HG03565 (cell line): ENCODE results near the gene RINL.
"Not testable (repeated sequence)": the region's sequence is repeated elsewhere in the genome, so short reads cannot be mapped to it uniquely, and the experiment has no call there.

ENCODE experiments used
- ATAC-seq: cut with Tn5 transposase; IDR thresholded peaks from one replicate; pipeline ENCODE4 v1.9.1; 2021; ENCODE audit warnings: mild to moderate bottlenecking, moderate library complexity; ENCODE audit not compliant: unreplicated experiment

The RINL gene

DNA sequence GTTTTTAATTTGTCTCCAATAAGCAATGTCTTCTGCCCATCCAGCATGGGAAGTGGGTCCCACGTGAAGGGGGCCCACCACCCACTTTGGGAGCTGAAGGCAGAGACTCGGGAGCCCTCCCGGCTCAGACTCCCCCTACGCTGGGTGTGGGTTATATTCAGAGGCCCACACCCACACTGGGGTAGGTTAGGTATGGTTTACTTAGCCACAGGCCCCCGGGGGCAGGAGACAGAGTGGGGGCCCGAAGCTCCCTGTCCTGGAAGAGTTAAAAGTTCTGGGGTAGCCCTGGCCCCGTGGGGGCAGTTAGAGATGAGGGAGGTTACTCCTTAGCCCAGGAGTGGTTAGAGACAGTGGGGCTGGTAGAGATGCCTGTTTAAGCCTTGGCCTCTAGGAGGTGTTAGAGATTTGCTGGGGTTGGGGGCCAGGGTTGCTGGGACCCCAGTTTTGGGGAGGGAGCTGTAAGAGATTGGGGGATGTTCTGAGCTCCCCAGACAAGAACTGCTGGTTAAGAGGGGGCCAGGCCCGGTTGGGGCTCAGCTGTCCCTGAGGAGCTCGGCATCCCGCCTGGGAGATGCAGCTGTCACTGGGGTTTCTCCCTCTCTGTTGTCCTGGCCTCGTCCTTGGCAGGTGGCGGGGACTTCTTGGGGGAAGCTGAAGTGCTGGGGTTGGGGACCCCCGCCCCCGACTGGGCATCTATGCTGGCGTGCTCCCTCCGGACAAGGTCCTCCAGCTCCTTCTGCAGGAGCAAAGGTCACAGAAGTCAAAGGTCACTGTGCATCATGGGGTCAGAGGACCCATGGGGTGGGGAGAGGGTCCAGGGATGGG is 712 bp upstream of the RINL start:
- ATAC-seq, result no peak

DNA sequence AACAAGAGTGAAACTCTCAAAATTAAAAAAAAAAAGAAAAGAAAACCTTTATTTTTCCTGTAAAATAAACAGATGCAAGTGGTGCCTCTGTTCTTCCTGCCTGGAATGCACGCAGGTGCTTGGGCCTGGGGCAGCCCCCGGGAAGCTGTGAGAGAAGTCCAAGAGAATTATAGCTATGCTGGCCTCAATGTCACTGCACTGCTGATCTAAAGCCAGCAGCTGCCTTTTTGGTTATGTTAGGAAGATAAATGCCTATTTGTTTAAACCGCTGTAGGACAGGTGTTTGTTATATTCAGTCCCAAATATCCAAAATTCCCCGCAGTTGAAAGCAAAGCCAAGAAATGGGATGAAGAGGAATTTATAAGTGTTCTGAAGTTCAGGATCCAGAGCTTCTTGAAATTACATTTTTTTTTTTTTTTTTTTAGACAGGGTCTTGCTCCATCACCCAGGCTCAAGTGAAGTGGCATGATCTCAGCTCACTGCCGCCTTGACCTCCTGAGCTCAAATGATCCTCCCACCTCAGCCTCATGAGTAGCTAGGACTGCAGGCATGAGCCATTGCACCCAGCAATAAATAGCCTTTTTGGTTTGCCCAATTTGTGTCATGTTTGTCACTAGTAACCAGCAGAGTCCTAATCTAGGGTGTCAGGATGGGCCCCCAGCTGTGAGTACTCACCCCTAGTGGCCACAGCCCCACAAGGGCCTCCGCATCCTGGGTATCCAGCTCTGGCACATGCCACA is 2.2 kb downstream of the RINL start:
- ATAC-seq, result no peak

DNA sequence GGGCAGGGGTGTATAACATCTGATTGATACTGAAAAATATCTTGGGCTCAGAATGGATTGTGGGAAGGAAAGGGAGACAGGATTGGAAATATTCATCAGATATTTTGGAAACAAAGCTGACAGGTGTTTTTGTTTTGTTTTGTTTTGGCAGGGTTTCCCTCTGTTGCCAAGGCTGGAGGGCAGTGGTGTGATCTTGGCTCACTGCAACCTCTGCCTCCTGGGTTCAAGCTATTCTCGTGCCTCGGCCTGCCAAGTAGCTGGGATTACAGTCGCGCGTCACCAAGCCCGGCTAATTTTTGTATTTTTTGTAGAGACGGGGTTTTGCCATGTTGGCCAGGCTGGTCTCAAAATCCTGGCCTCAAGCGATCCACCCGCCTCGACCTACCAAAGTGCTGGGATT is 4.7 kb downstream of the RINL start:
- not testable (repeated sequence) for ATAC-seq

DNA sequence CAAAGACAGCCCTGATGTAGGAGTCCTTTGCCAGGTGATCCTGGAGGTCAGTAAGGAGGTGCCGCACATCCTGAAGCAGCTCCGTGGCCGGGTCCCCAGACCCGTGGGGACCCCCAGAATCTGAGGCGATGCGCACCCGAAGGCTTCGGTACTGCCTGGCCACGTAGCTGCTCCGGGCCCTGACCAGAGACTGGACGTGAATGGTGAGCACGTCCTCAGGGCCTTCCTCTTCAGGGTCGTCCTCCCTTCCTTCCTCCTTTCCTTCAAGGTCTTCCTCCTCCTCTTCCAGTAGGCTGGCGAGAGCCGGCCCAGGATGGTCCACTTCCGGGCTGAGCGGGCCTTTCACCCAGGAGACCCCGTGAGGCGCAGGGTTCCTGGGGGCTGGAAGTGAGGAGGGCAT is 7.5 kb downstream of the RINL start:
- no peak for ATAC-seq

DNA sequence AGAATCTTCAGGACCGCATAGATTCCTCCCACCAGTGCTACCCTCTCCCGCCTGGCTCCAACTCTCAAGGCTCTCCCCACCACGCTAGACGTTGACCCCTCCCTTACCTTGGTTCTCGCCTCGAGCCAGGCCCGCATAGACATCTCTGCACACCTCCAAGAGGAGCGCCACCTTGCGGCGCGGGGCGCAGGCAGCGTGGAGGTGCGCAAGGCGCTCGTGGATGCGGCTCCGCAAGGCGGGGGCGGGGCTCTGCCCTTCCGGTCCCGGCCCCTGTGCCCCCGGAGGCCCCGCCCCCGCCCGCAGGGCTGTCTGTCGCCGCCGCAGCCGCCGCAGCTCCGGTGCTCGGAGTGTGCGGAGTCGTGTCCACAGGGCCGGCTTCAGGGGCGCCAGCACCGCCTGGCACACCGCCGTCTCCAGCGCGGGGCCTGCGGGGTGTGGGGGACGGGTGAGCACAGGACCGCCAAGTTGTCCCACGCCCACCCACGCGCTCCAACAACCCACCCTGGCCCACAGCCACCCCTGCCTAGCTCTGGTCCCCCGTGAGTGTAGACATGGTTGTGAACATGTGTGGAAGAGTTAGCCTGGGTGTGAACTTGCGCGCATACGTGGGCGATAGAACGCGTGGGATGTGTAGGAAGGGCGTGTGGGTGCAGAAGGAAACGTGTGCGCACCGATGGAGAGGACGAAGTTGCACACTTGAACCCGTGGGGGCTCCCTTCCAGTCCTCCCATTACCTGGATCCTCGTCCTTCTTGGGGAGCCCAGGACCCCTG is 8.1 kb downstream of the RINL start:
- ATAC-seq, result peak; percentile 81

DNA sequence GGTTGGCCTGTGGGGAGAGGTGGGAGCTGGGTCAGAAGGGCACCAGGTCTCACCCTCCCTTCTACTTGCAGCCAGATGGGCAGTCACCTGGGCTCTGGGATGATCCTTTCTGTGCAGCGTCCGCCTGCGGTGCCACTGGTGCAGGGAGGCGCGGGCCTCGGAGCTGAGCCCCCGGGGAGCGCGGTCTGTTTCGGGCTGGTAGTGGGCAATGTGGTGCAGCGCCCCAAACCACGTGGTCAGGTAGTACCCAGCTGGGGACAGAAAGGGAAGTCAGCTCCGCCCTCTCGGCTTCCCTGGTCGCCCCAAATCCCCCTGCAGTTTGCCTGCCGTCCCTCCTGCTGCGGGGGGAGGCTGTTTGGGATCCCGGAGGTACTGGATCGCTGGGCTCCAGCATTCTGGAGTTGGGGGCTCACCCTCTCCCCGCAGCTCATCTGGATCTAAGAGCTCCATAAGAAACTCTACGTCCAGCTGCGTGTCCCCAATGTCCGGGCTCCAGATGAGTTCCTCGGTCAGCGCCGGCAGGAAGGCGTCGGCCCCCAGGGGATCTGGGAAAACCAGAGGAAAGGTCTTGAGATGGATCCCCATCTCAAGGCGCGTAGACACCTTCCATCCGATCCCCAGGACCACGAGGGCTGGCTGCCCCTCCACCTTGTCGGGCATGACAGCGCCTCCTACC is 8.8 kb downstream of the RINL start:
- no peak for ATAC-seq

DNA sequence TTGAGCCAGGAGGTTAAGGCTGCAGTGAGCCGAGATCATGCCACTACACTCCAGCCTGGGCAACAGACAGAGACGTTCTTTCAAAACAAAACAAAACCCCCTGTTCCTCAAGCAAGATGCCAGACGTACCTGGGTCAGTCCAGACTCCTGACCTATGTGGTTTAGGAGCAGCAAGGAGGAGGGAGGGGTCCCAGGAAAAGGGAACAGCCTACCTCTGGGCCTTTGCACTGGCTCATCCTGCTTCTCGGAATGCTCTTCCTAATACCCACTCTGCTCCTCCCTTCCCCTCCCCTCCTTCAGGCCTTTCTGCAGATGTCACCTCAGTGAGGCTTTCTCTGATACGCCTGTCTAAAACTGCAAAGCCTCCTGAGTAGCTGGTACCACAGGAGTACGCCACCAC is 9.5 kb downstream of the RINL start:
- no peak for ATAC-seq

DNA sequence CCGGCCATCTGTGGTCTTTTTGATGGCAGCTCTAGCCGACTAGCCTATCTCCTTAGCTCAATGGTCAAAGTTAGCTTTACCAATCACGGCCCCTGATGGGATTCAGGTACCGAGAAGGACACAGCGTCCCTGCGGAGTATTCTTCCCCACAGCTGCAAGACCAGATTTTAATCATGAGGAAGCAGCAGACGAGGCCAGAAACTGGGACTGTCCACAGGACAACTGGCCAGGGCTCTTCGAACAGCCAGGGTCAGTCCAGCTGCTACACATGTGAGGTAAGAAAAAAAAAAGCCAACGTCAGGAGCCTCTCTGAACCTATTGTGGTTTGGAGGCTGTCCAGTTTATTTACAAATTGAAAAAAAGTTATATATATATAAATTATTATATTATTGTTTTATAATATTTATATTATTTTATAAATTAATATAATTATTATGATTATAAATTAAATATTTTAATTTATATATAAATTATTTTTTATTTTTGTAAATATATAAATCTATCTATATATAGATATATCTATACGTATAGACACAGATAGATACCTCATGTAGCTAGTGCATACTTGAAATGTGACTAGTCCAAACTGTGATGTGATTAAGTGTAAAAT is 10.8 kb downstream of the RINL start:
- no peak for ATAC-seq

DNA sequence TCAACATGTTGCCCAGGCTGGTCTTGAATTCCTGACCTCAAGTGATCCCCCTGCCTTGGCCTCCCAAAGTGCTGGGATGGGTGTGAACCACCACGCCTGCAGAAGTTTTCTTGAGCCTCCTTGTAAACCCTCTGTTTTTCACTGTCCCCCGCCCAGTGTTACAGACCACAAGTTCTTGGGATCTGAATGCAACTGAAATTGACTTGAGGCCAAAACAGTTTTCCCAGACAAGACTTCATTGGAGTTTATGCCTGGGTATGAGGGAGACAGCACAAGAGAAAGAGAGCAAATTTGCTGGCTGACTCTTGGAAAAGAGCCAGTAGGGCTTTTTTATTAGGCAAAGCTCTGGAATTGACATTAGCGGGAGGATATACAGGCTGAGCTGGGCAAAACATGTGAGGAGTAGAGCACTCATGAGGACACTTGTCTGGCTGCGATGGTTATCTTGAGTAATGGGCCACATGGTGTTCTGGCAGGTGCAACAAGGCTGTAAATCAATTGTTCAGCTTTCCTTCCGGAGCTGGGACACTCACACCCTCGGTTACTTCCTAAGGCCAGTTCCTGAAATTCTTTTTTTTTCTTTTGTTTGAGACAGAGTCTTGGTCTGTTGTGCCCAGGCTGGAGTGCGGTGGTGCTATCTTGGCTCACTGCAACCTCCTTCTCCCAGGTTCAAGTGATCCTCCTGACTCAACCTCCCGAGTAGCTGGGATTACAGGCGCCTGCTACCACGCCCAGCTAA is 15.6 kb downstream of the RINL start:
- no peak for ATAC-seq

DNA sequence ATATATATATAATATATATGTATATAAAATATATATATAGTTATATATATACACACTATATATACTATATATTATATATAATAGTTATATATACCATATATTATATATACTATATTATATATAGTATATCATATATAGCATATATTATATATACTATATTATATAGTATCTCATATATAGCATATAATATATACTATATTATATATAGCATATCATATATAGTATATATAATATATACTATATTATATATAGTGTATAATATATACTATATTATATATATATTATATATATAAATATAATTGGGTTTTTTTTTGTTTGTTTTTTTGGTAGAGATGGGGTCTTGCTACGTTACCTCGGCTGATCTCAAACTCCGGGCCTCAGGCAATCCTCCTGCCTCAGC is 16.7 kb downstream of the RINL start:
- no peak for ATAC-seq

DNA sequence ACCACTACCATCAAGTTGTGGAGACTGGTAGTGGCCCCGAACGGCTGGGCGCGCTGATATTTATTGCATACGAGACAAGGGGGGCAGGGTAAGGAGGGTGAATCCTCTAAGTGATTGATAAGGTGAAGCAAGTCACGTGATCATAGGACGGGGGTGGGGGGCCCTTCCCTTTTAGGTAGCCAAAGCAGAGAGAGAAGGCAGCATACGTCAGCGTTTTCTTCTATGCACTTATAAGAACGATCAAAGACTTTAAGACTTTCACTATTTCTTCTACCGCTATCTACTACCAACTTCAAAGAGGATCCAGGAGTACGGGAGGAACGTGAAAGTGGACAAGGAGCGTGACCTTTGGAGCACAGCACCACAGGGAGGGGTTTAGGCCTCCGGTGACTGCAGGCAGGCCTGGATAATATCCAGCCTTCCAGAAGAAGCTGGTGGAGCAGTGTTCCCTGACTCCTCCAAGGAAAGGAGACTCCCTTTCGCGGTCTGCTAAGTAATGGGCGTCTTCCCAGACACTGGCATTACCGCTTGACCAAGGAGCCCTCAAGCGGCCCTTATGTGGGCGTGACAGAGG is 18.4 kb downstream of the RINL start:
- not testable (repeated sequence) for ATAC-seq

DNA sequence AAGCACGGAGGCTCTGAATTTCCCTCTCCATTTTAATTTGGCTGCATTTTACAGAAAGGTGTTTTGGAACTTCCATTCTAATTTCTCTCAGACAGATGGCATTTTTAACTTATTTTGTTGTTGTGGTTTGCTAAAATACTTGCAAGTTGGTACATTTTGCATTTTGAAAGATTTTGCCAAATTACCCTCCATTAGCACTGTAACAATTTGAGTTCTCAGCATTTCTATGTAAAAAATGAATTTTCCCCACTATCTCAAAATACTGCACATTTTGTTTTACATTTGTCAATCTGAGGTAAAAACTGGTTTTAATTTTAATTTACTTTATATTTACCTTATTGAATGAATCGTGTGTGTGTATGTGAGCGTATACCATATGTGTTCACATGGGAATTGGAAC is 21.3 kb downstream of the RINL start:
- no peak for ATAC-seq

DNA sequence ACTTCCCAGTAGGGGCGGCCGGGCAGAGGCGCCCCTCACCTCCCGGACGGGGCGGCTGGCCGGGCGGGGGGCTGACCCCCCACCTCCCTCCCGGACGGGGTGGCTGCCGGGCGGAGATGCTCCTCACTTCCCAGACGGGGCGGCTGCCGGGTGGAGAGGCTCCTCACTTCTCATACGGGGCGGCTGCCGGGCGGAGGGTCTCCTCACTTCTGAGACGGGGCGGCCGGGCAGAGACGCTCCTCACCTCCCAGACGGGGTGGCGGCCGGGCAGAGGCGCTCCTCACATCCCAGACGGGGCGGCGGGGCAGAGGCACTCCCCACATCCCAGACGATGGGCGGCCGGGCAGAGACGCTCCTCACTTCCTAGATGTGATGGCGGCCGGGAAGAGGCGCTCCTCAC is 22.3 kb downstream of the RINL start:
- ATAC-seq, result not testable (repeated sequence)

DNA sequence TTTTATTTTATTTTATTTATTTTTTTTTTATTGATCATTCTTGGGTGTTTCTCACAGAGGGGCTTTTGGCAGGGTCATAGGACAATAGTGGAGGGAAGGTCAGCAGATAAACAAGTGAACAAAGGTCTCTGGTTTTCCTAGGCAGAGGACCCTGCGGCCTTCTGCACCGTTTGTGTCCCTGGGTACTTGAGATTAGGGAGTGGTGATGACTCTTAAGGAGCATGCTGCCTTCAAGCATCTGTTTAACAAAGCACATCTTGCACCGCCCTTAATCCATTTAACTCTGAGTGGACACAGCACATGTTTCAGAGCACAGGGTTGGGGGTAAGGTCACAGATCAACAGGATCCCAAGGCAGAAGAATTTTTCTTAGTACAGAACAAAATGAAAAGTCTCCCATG is 23.1 kb downstream of the RINL start:
- ATAC-seq, result not testable (repeated sequence)

DNA sequence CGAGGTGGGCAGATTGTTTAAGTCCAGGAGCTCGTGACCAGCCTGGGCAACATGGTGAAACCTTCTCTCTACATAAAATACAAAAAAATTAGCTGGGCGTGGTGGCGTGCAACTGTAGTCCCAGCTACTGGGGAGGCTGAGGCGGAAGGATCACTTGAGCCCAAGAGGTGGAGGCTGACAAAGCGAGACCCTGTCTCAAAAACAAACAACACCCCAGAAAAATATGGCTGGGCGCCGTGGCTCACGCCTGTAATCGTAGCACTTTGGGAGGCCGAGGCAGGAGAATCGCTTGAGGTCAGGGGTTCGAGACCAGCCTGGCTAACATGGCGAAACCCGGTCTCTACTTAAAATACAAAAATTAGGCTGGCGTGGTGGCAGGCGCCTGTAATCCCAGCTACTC is 24.9 kb downstream of the RINL start:
- no peak for ATAC-seq

DNA sequence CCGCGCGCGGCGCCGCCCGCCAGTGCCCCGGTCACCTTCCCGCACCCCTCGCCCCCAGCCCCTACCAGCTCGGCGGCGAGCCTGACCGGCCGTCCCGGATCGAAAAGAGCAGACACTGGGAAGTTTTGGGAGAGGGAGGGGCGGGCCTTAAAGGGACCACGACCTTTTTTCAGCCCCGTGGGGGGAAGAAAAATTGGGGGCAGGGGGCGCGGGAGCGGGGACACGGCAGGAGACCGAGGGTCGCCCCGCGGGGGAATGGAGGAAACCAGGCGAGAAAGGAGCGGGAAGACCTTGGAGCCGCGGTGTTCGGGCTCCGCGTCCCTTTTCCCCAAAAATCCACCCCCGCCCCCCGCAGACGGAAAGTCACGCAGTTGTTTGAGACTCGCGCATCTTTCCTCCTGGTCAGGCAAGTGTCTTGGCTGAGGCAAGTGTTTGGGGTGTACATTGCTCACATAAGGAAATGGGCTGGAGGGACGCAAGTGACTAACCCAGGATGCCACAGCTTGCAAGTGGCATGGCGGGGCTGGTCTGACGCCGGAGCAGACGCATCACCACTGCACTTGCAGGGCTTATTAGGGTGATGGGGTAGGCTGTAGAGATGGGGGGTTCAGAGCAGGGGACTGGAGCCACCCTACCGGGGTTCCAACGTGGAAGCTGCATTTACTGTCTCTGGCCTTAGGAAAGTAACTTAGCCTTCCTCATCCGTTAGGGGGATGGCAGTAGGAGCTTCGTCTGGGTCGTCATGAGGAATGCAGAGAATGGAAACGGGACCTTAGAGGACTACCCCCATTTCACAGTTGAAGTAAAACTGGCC is 25.6 kb downstream of the RINL start:
- ATAC-seq, result no peak

DNA sequence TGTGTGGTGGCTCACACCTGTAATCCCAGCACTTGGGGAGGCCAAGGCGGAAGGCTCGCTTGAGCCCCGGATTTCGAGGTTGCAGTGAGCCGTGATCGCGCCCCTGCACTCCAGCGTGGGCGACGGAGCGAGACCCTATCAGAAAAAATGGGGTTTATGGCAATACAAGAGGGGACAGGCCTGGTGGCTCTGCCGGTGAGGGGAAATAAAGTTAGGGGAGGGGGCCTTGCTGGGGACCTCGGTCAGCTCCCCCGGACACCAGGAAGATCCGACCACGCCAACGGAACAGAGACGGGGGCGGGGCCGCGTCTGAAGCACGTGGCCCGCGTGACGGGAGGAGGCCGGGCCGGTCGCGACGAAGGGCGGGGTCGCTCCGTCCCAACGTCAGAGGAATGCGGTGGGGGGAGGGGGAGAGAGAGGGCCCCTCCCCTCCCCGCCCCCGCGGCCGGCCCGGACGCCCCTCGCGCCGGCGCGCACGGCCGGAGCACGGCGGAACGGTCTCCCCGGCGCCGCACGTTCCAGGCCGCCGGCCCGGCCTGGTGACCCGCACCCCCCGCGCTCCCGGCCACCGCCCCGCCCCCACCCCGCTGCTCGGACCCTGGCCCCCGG is 26.3 kb downstream of the RINL start:
- no peak for ATAC-seq

DNA sequence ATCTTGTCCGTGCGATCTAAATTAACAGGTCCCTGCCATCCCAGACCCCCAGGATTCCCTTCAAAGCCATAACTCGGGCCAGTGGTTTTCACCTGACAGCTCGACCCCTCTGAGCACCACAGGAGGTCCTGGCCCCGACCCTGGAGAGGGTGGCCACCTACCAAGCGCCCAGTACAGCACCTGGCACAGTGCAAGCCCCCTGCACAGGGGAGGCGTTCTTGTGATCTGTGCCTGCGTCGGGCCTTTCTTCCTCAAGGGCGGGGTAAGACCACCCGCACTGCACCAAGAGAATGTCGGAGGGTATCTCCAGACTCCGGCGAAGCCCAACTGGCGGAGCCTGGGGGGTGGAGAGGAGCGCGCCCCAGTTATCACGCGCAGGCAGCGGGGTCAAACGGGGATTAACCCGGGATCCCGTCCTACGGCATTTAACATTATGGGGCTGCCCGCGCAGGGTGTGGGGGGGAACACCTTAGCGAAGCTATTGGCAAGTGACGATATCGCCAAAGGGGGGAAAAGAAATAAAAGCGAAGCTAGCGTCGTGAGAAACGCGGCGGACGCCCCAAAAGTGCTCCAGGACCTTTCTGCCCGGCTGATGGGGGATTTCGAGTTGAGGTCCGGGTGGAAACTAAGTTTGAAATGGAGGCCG is 27.0 kb downstream of the RINL start:
- ATAC-seq, result no peak
